Activated naive CD8-positive, alpha-beta T cell treated with anti-CD3 and anti-CD28 coated beads for 36 hours (primary cell): ENCODE results near the gene RPL36AL. TPM values are rescaled to one million over a fixed set of nuclear protein-coding genes. Genes with fewer than 3 reads are reported as not detected.
"Not testable (repeated sequence)": the region's sequence is repeated elsewhere in the genome, so short reads cannot be mapped to it uniquely, and the experiment has no call there.

Experiments used
- DNase-seq: peaks from one replicate; pipeline ENCODE4 v3.0.0; 2021
- H3K27ac Mint-ChIP-seq: one replicate; pipeline ENCODE4 v1.8.0; 2022; ENCODE audit warnings: mild to moderate bottlenecking, moderate library complexity, mixed read lengths
- H3K27me3 Mint-ChIP-seq: one replicate; pipeline ENCODE4 v1.8.0; 2022; ENCODE audit warnings: mild to moderate bottlenecking, mixed read lengths
- H3K36me3 Mint-ChIP-seq: one replicate; pipeline ENCODE4 v1.8.0; 2021; ENCODE audit warnings: mild to moderate bottlenecking, mixed read lengths
- H3K4me1 Mint-ChIP-seq: one replicate; pipeline ENCODE4 v1.8.0; 2021; ENCODE audit warnings: mixed read lengths
- H3K4me3 Mint-ChIP-seq: one replicate; pipeline ENCODE4 v1.8.0; 2022; ENCODE audit warnings: mild to moderate bottlenecking, moderate library complexity, mixed read lengths
- H3K9me3 Mint-ChIP-seq: one replicate; pipeline ENCODE4 v1.8.0; 2022; ENCODE audit warnings: mixed read lengths
- total RNA-seq, 2 experiments: library from RNA; stranded (reverse); gene quantifications; one replicate each; pipeline ENCODE4 v1.2.3, GENCODE V29; 2021

Gene RPL36AL
- total RNA-seq: 100 to 1,000 TPM; 236 to 250 TPM

- Mint-ChIP-seq H3K4me1 (peaks cover 50% of the 10 kb centered on the region), H3K4me3 (peak within 1 kb of the TSS; percentile 95), H3K9me3 (no peaks in the 10 kb centered on the region), H3K27ac (peak within 1 kb of the TSS; percentile 97), H3K36me3 (peaks cover 54% of the 10 kb centered on the region), H3K27me3 (no peaks in the 10 kb centered on the region)
- DNase-seq: peak; percentile 95
These were observed at the start of gene RPL36AL, which contains the start of gene MGAT2 for GRCh38 chr14:49620182-49621113. Gene RPL36AL, minus strand, starts transcription at chr14:49620626. Its CDS starts 1,522 bp downstream, at chr14:49619104. Gene MGAT2, plus strand, starts transcription at chr14:49620799. Its CDS starts 470 bp downstream, at chr14:49621269.

DNA sequence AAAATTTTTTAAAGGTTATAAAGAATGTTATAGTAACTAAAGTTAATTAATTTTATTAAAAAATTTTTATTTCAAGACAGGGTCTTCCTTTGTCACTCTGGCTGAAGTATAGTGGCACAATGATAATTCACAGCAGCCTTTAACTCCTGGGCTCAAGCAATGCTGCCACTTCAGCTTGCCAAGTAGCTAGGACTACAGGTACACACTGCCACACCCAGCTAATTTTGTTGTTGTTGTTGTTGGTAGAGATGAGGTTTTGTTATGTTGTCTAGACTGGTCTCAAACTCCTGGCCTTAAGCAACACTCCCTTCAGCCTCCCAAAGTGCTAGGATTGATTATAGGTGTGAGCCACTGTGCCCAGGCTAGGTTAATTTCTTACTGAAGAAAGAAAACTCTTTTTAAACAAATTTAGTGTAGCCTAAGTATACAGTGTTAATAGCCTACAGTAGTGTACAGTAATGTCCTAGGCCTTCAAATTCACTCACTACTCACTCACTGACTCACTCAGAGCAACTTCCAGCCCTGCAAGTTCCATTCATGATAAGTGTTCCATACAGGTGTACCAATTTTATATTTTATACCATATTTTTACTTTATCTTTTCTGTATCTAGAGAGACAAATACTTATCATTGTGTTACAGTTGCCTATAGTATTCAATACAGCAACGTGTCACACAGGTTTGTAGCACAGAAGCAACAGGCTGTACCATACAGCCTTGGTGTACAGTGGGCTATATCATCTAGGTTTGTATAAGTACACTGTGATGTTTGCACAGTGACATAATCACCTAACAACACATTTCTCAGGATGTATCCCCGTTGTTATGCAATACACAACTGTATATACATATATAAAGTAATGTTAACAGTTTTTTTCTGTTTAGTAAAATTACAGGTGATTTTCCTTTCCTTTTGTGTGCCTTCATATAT, 39.4 kb upstream of the RPL36AL start:
- Mint-ChIP-seq H3K4me1 (no peaks in the 10 kb centered on the region), H3K4me3 (no peak overlapping the region), H3K9me3 (no peaks in the 10 kb centered on the region), H3K27me3 (no peaks in the 10 kb centered on the region), H3K27ac (no peak overlapping the region), H3K36me3 (peaks cover 16% of the 10 kb centered on the region)
- no peak for DNase-seq

- not testable (repeated sequence) for H3K9me3 Mint-ChIP-seq, DNase-seq, H3K27ac Mint-ChIP-seq, H3K4me1 Mint-ChIP-seq, H3K4me3 Mint-ChIP-seq, H3K27me3 Mint-ChIP-seq
- peaks cover 16% of the 10 kb centered on the region for H3K36me3 Mint-ChIP-seq
These were observed 37.1 kb upstream of the RPL36AL start for GRCh38 chr14:49657500-49657899.

DNA sequence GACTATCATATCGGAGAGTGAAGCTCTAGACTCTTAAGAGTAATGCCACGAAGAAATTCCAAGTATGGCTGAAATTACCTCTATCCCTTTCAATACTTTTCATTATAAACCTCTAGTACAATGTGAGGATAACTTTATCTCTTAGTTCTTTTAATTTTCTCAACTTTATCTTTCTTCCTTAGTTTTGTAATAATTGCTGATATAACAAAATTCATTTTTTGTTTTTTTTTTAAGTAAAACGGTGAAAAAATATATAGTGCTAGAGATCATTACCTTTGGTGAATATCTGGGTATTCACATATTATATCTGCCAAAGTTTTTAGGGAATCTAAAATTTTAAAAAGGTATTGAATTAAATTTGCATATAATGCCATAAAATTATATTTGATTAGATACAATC, 34.1 kb upstream of the RPL36AL start:
- H3K36me3 Mint-ChIP-seq: peaks cover 12% of the 10 kb centered on the region
- no peak overlapping the region for H3K4me3 Mint-ChIP-seq
- DNase-seq: no peak
- H3K9me3 Mint-ChIP-seq: no peaks in the 10 kb centered on the region
- H3K27me3 Mint-ChIP-seq: no peaks in the 10 kb centered on the region
- no peak overlapping the region for H3K27ac Mint-ChIP-seq
- H3K4me1 Mint-ChIP-seq: no peaks in the 10 kb centered on the region

- H3K27ac Mint-ChIP-seq: no peak overlapping the region
- H3K36me3 Mint-ChIP-seq: peaks cover 12% of the 10 kb centered on the region
- no peaks in the 10 kb centered on the region for H3K9me3 Mint-ChIP-seq
- H3K27me3 Mint-ChIP-seq: no peaks in the 10 kb centered on the region
- H3K4me3 Mint-ChIP-seq: no peak overlapping the region
- H3K4me1 Mint-ChIP-seq: no peaks in the 10 kb centered on the region
- no peak for DNase-seq
These were observed 33.1 kb upstream of the RPL36AL start for GRCh38 chr14:49653508-49653907.

GRCh38 chr14:49642163-49642562, 21.7 kb upstream of the RPL36AL start:
- Mint-ChIP-seq H3K9me3 (no peaks in the 10 kb centered on the region), H3K4me3 (no peak overlapping the region), H3K27ac (peak overlapping the region; percentile 65), H3K27me3 (no peaks in the 10 kb centered on the region), H3K36me3 (peaks cover 39% of the 10 kb centered on the region), H3K4me1 (peaks cover 40% of the 10 kb centered on the region)
- DNase-seq: no peak

DNA sequence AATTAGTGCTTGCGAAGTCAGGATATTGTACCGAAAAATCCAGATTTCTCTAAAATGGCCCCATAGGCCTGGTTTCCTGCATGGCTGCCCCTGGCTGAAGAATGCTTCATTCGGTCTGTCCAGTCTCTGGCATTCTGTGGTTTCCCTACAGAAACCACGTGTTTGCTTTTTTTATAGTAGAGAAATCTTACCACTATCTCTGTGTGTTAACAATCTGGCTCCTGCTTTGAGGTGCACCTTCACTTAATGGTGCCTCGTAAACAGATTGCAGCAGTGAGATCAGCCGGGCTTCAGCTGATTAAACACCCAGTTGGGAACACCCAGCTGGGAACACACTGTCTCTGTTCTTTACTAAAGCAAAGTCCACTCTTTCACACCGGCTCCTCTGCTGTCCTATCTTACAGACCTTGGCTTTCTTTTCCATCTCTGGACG, 21.3 kb upstream of the RPL36AL start:
- DNase-seq: no peak
- Mint-ChIP-seq H3K36me3 (peaks cover 39% of the 10 kb centered on the region), H3K9me3 (no peaks in the 10 kb centered on the region), H3K4me3 (no peak overlapping the region), H3K4me1 (peaks cover 42% of the 10 kb centered on the region), H3K27ac (peak overlapping the region; percentile 65), H3K27me3 (no peaks in the 10 kb centered on the region)

DNA sequence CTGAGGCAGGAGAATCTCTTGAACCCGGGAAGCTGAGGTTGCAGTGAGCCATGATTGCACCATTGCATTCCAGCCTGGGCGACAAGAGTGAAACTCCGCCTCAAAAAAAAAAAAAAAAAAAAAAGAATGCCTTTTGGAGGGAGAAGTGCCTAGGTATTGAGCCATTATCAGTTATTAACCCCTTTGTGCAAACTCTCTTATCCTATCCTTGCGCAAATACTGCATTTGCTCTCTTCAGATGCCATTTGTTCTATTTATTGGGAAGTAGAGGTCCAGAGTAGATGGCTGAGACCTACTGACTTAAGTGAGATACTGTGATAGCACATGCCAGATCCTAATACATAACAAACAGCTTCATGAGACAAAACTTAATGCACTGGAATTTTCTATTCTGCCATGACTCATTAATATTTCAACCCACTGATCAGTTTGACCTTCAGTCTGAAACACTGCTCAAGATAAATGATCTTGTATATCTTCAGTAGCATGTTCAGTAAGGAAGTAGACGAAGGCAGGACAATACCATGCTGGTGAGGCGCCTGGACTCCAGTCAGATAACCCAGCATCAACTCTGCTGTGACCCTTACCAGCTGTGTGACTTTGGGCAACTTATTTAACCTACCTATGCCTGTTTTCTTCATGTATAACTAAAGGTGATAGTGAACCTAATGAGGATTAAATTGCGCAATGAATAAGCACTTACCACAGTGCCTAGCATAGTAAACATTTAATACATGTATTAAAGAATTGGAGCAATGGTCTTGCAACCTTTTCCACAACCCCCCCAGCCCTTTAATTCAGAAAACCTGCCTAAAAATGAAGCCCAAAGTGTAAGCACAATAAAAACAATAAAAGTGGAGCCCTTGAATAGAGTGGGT, 20.4 kb upstream of the RPL36AL start:
- Mint-ChIP-seq H3K4me3 (no peak overlapping the region), H3K4me1 (peaks cover 49% of the 10 kb centered on the region), H3K9me3 (no peaks in the 10 kb centered on the region), H3K36me3 (peaks cover 46% of the 10 kb centered on the region), H3K27me3 (no peaks in the 10 kb centered on the region), H3K27ac (peak overlapping the region; percentile 1)
- no peak for DNase-seq

GRCh38 chr14:49637534-49638078, 17.2 kb upstream of the RPL36AL start:
- Mint-ChIP-seq H3K4me1 (peaks cover 49% of the 10 kb centered on the region), H3K9me3 (no peaks in the 10 kb centered on the region), H3K27me3 (no peaks in the 10 kb centered on the region), H3K4me3 (no peak overlapping the region), H3K36me3 (peaks cover 57% of the 10 kb centered on the region), H3K27ac (peak overlapping the region; percentile 39)
- no peak for DNase-seq

- Mint-ChIP-seq H3K9me3 (no peaks in the 10 kb centered on the region), H3K27ac (peak overlapping the region; percentile 43), H3K36me3 (peaks cover 61% of the 10 kb centered on the region), H3K4me3 (peak overlapping the region; percentile 71), H3K4me1 (peaks cover 46% of the 10 kb centered on the region), H3K27me3 (no peaks in the 10 kb centered on the region)
- DNase-seq: no peak
These were observed 16.4 kb upstream of the RPL36AL start for GRCh38 chr14:49636866-49637265.

- Mint-ChIP-seq H3K27ac (peak within 1 kb of the TSS; percentile 99), H3K9me3 (no peaks in the 10 kb centered on the region), H3K4me1 (peaks cover 38% of the 10 kb centered on the region), H3K4me3 (peak within 1 kb of the TSS; percentile 98), H3K36me3 (peaks cover 65% of the 10 kb centered on the region), H3K27me3 (no peaks in the 10 kb centered on the region)
- DNase-seq: peak; percentile 70
These were observed 14.3 kb upstream of the RPL36AL start, which contains the start of gene DNAAF2 for GRCh38 chr14:49634547-49635334. Gene DNAAF2, minus strand, starts transcription at chr14:49635244. Its CDS starts 95 bp downstream, at chr14:49635149.

- Mint-ChIP-seq H3K36me3 (peaks cover 64% of the 10 kb centered on the region), H3K4me1 (peaks cover 38% of the 10 kb centered on the region), H3K9me3 (no peaks in the 10 kb centered on the region), H3K27ac (peak overlapping the region; percentile 95), H3K4me3 (peak overlapping the region; percentile 98), H3K27me3 (no peaks in the 10 kb centered on the region)
- DNase-seq: peak; percentile 96
These were observed 13.5 kb upstream of the RPL36AL start for GRCh38 chr14:49633640-49634546.
